Measurements from ENCODE around the gene SCARF1.

SCARF1 gene

DNA sequence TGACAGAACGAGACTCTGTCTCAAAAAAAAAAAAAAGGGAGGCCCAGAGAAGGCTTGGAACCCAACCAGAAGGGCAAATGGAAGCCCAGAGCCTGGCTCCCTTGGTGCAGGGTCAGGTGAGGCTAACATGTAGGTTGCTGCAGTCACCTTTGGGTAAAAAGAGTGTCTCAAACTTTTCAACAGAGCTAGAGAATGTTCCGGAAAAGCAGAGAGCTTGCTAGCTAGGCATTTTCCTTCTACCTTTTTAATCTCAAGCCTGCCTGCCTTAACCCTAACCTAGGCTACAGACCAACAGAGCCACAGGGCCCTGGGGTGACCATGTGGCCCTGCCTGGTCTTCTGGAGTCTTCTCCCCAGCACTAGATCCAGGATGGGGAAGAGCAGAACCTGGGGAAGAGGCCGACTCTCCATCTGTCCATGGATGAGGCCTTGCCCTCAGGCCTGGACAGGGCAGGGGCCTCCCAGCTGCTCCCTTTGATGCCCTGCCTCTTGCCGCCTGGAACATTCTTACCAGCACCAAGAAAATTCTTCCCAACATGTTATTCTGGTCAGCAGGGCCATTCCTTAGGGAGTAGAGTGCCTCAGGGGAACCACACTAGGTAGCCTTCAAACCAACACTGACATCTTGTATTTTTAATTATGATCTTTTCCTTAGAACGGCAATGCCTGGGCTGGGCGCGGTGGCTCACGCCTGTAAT lies 47.0 kb downstream of the SCARF1 start:
- no peak for DNase-seq (ENCODE audit: low read depth in 3 of 3)

DNA sequence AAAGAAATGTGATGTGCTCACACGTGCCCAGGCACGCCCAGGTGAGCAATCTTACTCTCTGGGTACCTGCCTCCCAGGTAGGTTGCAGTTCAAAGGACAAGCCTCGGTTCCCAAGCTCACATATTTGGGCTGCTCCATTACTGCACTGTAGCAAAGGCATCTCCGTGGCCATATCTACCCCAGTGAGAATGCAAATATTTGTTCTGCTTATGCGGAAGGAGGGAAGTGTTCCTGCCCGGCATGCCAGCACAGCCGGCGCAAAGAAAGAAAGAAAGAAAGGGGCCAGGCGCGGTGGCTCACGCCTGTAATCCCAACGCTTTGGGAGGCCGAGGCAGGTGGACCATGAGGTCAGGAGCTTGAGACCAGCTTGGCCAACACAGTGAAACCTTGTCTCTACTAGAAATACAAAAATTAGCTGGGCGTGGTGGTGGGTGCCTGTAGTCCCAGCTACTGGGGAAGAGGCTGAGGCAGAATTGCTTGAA lies 47.6 kb downstream of the SCARF1 start:
- no peak for DNase-seq (ENCODE audit: low read depth in 3 of 3)

GRCh38 chr17:1593630-1593931 lies 52.0 kb downstream of the SCARF1 start:
- no peak for DNase-seq (ENCODE audit: low read depth in 3 of 3)

DNA sequence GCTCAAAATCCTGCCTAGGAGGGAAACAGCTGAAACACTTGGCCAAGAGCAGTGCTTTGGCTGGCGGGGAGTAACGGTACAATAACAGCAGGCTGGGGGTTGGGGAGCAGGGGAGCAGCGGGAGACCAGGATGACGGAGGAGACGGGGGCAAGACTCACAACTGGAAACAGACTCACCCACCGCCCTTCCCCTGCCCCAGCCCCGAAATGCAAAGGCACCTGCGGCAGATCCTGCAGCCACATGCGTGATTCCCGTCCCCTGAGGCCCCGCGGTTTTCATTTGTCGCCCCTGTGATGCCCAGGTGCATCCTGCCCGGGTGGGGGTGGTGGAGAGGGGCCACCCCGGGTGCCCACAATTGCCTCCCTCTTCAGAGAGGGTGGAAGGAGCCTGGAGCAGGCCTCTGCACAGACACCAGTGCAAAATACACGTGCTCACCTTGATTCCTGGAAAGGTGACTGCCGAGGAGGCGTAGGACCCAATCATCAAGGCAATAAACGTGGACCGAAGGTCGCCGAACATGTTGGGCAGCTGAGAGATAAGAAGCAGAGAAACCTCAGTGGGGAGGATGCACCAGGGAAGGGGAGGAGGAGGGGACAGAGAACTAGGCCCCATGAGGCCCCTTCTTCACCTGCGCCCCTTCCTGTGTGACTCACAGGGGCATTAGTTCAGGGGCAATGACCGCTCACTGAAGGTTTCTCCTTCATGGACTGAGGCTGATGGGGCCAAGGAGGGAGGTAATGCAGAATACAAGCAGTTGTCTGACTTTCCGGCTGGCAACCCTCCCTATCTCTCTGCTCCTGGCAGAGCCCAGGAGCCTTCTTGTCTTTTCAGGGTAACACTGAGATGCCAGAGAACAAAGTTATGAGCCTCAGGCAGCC lies 52.5 kb downstream of the SCARF1 start:
- DNase-seq (ENCODE audit: low read depth in 3 of 3), result no peak

DNA sequence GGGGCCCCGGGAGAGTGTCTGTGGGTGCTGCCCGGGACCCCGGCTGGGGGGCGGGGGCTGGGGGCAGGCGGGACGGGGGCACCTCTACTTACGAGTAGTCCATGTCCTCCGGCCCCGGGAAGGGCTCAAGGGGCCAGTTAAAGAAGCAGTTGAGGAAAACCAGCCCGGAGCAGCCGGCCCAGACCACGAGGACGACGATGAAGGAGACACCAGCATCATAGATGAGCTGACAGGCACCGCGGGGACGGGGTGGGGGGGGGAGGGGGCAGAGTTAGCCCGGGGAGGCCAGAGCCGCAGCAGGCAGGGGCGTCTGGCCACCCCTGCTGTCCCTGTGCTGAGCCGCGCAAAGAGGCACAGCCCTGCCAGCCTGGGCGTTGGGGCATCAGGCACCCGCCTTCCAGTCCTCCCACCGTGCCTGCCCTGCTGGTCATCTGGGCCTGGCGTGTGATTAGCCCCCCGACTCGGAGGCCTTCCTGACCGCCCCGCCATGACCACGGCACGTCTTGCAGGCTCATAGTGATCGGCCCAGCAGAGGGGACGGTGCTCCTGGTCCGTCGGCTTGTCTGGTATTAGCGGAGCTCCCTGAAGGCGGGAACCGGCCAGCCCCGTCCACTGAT lies 54.0 kb downstream of the SCARF1 start:
- no peak for DNase-seq (ENCODE audit: low read depth in 3 of 3)

GRCh38 chr17:1590747-1591473 lies 54.6 kb downstream of the SCARF1 start:
- DNase-seq (ENCODE audit: low read depth in 3 of 3), result no peak

DNA sequence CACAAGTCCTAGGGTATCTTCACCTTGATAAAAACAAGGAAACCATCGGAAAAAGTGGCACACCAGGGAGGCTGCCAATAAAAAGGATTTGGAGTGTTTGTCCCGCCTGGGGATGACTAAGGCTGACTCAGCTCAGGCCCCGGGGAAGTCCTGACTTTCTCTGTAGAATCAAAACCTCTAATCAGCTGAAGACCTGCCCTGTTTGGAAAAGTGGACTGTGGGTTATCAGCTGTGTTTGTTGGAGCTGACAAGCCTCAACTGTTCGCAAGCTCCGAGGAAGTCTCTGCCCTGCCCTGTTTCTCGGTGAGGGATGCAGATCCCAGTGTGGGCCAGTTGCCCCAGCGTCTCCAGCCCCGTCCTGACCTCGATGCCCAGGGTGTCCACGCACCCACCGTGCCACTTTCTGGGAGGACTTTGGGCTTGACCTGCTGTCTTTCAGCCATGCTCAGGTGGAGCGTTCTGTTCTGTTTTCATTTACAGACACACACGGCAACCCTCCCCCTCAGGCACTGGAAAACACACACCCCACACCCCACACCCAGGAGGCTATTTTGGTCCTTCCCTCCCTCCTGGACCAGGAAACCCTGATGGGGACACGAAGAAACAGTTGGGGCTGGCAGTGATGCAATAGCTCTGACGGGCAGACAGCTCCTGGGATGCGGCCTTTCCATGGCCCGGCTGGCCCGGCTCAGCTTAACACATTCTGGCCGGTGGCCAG lies 55.3 kb downstream of the SCARF1 start:
- DNase-seq (ENCODE audit: low read depth in 3 of 3), result no peak

GRCh38 chr17:1588821-1589585 lies 56.5 kb downstream of the SCARF1 start:
- DNase-seq (ENCODE audit: low read depth in 3 of 3), result no peak

- DNase-seq (ENCODE audit: low read depth in 3 of 3), result no peak
These were observed 61.4 kb downstream of the SCARF1 start for GRCh38 chr17:1584167-1584566.
